H1 (cell line): Measurements from ENCODE around the gene GRID1. TPM values are rescaled to one million over a fixed set of nuclear protein-coding genes. Genes with fewer than 3 reads are reported as not detected.

Experiments
- CBX8 ChIP-seq: fragments of 300-800, 300-1000 bp; sonication (generic); IDR thresholded peaks from 2 replicates; pipeline ENCODE4 v1.7.1; 2016; ENCODE audit warnings: low read depth, low read length, borderline replicate concordance
- EP300 ChIP-seq, 2 experiments: IDR thresholded peaks; 1 replicate in 1 of 2; 2 replicates in 1 of 2; pipeline ENCODE4 v1.6.1; 2011 to 2012; ENCODE audit warnings: low read depth in 2 of 2, low read length in 2 of 2, mild to moderate bottlenecking in 2 of 2, borderline replicate concordance in 1 of 2, inconsistent platforms in 1 of 2, moderate library complexity in 1 of 2
- EZH2 ChIP-seq: fragments of 200-600 bp; sonication (generic); IDR thresholded peaks from 2 replicates; pipeline ENCODE4 v1.7.1; 2012; ENCODE audit warnings: low read depth, mild to moderate bottlenecking, moderate library complexity, low read length, inconsistent platforms; ENCODE audit not compliant: severe bottlenecking
- MAFK ChIP-seq: IDR thresholded peaks from 2 replicates; pipeline ENCODE4 v1.6.1; 2012; ENCODE audit warnings: low read depth, mild to moderate bottlenecking, improper control_type of control experiment, low read length
- PHF8 ChIP-seq: fragments of 200-600 bp; sonication (generic); conservative IDR thresholded peaks from 2 replicates; pipeline ENCODE4 v1.7.1; 2012; ENCODE audit warnings: low read depth, mild to moderate bottlenecking, inconsistent platforms, low read length, moderate library complexity
- POLR2AphosphoS5 ChIP-seq: IDR thresholded peaks from 2 replicates; pipeline ENCODE4 v1.6.1; 2011; ENCODE audit warnings: low read depth, low read length
- TBP ChIP-seq: IDR thresholded peaks from 2 replicates; pipeline ENCODE4 v1.6.1; 2011; ENCODE audit warnings: low read depth, low read length, improper control_type of control experiment
- TCF12 ChIP-seq: IDR thresholded peaks from 2 replicates; pipeline ENCODE4 v1.6.1; 2011; ENCODE audit warnings: low read depth, mild to moderate bottlenecking, low read length
- polyA plus RNA-seq, 7 experiments: library from polyadenylated mRNA; depleted of rRNA in 3 of 7; stranded (reverse) in 5 of 7; unstranded in 2 of 7; fragments of >200 nt in 5 of 7; fragments of 200-250 nt in 2 of 7; gene quantifications; 1 replicate in 5 of 7; 2 replicates in 1 of 7; 4 replicates in 1 of 7; pipeline versions ENCODE4 v1.2.1 to v1.2.3, GENCODE V29; 2011 to 2013; ENCODE audit warnings: missing spikeins in 2 of 7, mixed read lengths in 2 of 7
- total RNA-seq: library from RNA; stranded (reverse); fragmentation: NEBNext Ultra II Directional; extraction: Animal tissue kit (Norgen Biotek cat#: 25700); gene quantifications from 2 replicates; pipeline ENCODE4 v1.2.1, GENCODE V29; 2021
- TF ChIP-seq, protein P1 (sequence below): fragments of 300-600 bp; sonication (generic); IDR thresholded peaks from 2 replicates; pipeline ENCODE4 v1.7.1; 2012; ENCODE audit warnings: low read length, moderate library complexity, mild to moderate bottlenecking, inconsistent platforms; ENCODE audit not compliant: insufficient replicate concordance
- TF ChIP-seq, protein P2 (sequence below): IDR thresholded peaks from 2 replicates; pipeline ENCODE4 v1.6.1; 2012; ENCODE audit warnings: low read length, inconsistent platforms

Gene GRID1
- total and polyA plus RNA-seq, 2 of the 8 experiments (the other 6 are each of a cell fraction or from before 2014, with no cell fraction given): 0.22 to 0.30 TPM

DNA sequence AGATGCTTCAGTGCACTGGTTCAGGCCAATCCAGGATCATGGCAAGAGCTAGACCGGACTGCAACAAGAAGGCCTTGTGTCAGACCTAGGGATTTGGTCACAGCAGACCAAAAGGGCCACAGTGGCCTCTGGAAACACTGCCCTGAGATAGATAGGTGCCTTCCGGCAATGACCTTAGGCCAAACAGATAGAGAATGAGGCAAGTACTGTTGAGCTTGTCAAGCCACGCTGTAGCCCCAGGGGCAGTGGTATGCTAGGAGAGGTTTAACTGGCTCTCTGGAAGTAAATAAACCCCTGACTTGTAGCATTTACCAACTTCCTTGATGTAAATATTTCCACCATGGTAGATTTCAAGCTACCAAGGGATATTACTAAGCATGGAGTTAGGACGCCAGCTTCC lies 197.5 kb downstream of the GRID1 start (continued):
- TF ChIP-seq, protein P1, sequence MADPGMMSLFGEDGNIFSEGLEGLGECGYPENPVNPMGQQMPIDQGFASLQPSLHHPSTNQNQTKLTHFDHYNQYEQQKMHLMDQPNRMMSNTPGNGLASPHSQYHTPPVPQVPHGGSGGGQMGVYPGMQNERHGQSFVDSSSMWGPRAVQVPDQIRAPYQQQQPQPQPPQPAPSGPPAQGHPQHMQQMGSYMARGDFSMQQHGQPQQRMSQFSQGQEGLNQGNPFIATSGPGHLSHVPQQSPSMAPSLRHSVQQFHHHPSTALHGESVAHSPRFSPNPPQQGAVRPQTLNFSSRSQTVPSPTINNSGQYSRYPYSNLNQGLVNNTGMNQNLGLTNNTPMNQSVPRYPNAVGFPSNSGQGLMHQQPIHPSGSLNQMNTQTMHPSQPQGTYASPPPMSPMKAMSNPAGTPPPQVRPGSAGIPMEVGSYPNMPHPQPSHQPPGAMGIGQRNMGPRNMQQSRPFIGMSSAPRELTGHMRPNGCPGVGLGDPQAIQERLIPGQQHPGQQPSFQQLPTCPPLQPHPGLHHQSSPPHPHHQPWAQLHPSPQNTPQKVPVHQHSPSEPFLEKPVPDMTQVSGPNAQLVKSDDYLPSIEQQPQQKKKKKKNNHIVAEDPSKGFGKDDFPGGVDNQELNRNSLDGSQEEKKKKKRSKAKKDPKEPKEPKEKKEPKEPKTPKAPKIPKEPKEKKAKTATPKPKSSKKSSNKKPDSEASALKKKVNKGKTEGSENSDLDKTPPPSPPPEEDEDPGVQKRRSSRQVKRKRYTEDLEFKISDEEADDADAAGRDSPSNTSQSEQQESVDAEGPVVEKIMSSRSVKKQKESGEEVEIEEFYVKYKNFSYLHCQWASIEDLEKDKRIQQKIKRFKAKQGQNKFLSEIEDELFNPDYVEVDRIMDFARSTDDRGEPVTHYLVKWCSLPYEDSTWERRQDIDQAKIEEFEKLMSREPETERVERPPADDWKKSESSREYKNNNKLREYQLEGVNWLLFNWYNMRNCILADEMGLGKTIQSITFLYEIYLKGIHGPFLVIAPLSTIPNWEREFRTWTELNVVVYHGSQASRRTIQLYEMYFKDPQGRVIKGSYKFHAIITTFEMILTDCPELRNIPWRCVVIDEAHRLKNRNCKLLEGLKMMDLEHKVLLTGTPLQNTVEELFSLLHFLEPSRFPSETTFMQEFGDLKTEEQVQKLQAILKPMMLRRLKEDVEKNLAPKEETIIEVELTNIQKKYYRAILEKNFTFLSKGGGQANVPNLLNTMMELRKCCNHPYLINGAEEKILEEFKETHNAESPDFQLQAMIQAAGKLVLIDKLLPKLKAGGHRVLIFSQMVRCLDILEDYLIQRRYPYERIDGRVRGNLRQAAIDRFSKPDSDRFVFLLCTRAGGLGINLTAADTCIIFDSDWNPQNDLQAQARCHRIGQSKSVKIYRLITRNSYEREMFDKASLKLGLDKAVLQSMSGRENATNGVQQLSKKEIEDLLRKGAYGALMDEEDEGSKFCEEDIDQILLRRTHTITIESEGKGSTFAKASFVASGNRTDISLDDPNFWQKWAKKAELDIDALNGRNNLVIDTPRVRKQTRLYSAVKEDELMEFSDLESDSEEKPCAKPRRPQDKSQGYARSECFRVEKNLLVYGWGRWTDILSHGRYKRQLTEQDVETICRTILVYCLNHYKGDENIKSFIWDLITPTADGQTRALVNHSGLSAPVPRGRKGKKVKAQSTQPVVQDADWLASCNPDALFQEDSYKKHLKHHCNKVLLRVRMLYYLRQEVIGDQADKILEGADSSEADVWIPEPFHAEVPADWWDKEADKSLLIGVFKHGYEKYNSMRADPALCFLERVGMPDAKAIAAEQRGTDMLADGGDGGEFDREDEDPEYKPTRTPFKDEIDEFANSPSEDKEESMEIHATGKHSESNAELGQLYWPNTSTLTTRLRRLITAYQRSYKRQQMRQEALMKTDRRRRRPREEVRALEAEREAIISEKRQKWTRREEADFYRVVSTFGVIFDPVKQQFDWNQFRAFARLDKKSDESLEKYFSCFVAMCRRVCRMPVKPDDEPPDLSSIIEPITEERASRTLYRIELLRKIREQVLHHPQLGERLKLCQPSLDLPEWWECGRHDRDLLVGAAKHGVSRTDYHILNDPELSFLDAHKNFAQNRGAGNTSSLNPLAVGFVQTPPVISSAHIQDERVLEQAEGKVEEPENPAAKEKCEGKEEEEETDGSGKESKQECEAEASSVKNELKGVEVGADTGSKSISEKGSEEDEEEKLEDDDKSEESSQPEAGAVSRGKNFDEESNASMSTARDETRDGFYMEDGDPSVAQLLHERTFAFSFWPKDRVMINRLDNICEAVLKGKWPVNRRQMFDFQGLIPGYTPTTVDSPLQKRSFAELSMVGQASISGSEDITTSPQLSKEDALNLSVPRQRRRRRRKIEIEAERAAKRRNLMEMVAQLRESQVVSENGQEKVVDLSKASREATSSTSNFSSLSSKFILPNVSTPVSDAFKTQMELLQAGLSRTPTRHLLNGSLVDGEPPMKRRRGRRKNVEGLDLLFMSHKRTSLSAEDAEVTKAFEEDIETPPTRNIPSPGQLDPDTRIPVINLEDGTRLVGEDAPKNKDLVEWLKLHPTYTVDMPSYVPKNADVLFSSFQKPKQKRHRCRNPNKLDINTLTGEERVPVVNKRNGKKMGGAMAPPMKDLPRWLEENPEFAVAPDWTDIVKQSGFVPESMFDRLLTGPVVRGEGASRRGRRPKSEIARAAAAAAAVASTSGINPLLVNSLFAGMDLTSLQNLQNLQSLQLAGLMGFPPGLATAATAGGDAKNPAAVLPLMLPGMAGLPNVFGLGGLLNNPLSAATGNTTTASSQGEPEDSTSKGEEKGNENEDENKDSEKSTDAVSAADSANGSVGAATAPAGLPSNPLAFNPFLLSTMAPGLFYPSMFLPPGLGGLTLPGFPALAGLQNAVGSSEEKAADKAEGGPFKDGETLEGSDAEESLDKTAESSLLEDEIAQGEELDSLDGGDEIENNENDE: no peak
- TF ChIP-seq POLR2AphosphoS5 (no peak), MAFK (no peak), TBP (no peak), EP300 (IDR thresholded peaks at IDR 0.05; ENCODE audit: borderline replicate concordance in 1 of 2, low read depth in 2 of 2, low read length in 2 of 2) (no peak), CBX8 (no peak), PHF8 (no peak), TCF12 (no peak), EZH2 (no peak)
- TF ChIP-seq, protein P2, sequence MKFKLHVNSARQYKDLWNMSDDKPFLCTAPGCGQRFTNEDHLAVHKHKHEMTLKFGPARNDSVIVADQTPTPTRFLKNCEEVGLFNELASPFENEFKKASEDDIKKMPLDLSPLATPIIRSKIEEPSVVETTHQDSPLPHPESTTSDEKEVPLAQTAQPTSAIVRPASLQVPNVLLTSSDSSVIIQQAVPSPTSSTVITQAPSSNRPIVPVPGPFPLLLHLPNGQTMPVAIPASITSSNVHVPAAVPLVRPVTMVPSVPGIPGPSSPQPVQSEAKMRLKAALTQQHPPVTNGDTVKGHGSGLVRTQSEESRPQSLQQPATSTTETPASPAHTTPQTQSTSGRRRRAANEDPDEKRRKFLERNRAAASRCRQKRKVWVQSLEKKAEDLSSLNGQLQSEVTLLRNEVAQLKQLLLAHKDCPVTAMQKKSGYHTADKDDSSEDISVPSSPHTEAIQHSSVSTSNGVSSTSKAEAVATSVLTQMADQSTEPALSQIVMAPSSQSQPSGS: no peak
